HepG2 (cell line): ENCODE data around the gene VWA5B1. TPM values are rescaled to one million over a fixed set of nuclear protein-coding genes. Genes with fewer than 3 reads are reported as not detected.

ENCODE experiments used
- ARNT ChIP-seq: fragments of 450-650 bp; IDR thresholded peaks from 2 replicates; pipeline ENCODE4 v1.6.1; 2017
- ELF3 ChIP-seq: IDR thresholded peaks from 2 replicates; pipeline ENCODE4 v1.6.1; 2016; ENCODE audit warnings: missing genetic modification reagents, missing compliant biosample characterization
- FOXA3 ChIP-seq: IDR thresholded peaks from 2 replicates; pipeline ENCODE4 v1.6.1; 2016; ENCODE audit warnings: missing genetic modification reagents, missing compliant biosample characterization
- GPN1 ChIP-seq: sonication (generic); formaldehyde crosslinking; IDR thresholded peaks from 2 replicates; pipeline ENCODE4 v1.5.1; 2020; ENCODE audit warnings: missing genetic modification reagents, borderline replicate concordance
- HOXA7 ChIP-seq: sonication (generic); formaldehyde crosslinking; IDR thresholded peaks from 2 replicates; pipeline ENCODE4 v1.8.1; 2022; ENCODE audit warnings: mild to moderate bottlenecking, missing genetic modification reagents, moderate library complexity
- MAF1 ChIP-seq: sonication (generic); formaldehyde crosslinking; IDR thresholded peaks from 2 replicates; pipeline ENCODE4 v1.5.0; 2020; ENCODE audit warnings: missing genetic modification reagents, borderline replicate concordance
- MAFG ChIP-seq: sonication (generic); formaldehyde crosslinking; IDR thresholded peaks from 2 replicates; pipeline ENCODE4 v1.5.1; 2020; ENCODE audit warnings: mild to moderate bottlenecking, missing genetic modification reagents
- MXD3 ChIP-seq: IDR thresholded peaks from 2 replicates; pipeline ENCODE4 v1.6.1; 2016; ENCODE audit warnings: mild to moderate bottlenecking, missing biosample characterization, missing genetic modification reagents
- MXD4 ChIP-seq: IDR thresholded peaks from 2 replicates; pipeline ENCODE4 v1.6.1; 2016; ENCODE audit warnings: mild to moderate bottlenecking, missing biosample characterization, missing genetic modification reagents
- PHF21A ChIP-seq: sonication (generic); formaldehyde crosslinking; IDR thresholded peaks from 2 replicates; pipeline ENCODE4 v1.5.0; 2020; ENCODE audit warnings: mild to moderate bottlenecking, missing genetic modification reagents
- POLR2A ChIP-seq, 2 experiments: IDR thresholded peaks; 2 replicates each; pipeline ENCODE4 v1.6.1; 2011; ENCODE audit warnings: low read depth in 2 of 2, low read length in 2 of 2, mild to moderate bottlenecking in 1 of 2, moderate library complexity in 1 of 2; ENCODE audit not compliant: insufficient read depth in 1 of 2
- SOX6 ChIP-seq, 2 experiments: fragments of 450-650 bp in 1 of 2; sonication (generic) in 1 of 2; formaldehyde crosslinking in 1 of 2; IDR thresholded peaks; 2 replicates each; pipeline versions ENCODE4 v1.4.0 to v1.6.1; 2017 to 2020; ENCODE audit warnings: antibody characterized with exemption in 1 of 2, mild to moderate bottlenecking in 1 of 2, missing genetic modification reagents in 1 of 2
- SRY ChIP-seq: sonication (generic); formaldehyde crosslinking; IDR thresholded peaks from 2 replicates; pipeline ENCODE4 v1.8.0; 2022; ENCODE audit warnings: mild to moderate bottlenecking, missing genetic modification reagents
- U2AF1 ChIP-seq: fragments of 200-400 bp; formaldehyde crosslinking; optimal IDR thresholded peaks from 2 replicates; pipeline ENCODE3; 2017; ENCODE audit warnings: mild to moderate bottlenecking, low read depth, low read length
- ZMAT5 ChIP-seq: sonication (generic); formaldehyde crosslinking; IDR thresholded peaks from 2 replicates; pipeline ENCODE4 v1.5.0; 2020; ENCODE audit warnings: mild to moderate bottlenecking, low read depth, missing genetic modification reagents, borderline replicate concordance
- ZNF281 ChIP-seq: sonication (generic); formaldehyde crosslinking; IDR thresholded peaks from 2 replicates; pipeline ENCODE4 v1.4.0; 2020; ENCODE audit warnings: missing genetic modification reagents, borderline replicate concordance
- ZNF33A ChIP-seq: sonication (generic); formaldehyde crosslinking; IDR thresholded peaks from 2 replicates; pipeline ENCODE4 v1.5.1; 2020; ENCODE audit warnings: missing genetic modification reagents, mild to moderate bottlenecking, moderate library complexity, borderline replicate concordance
- ZNF33B ChIP-seq: sonication (generic); formaldehyde crosslinking; IDR thresholded peaks from 2 replicates; pipeline ENCODE4 v1.5.1; 2020; ENCODE audit warnings: mild to moderate bottlenecking, missing genetic modification reagents
- ZNF362 ChIP-seq: sonication (generic); formaldehyde crosslinking; IDR thresholded peaks from 2 replicates; pipeline ENCODE4 v1.4.0; 2020; ENCODE audit warnings: missing genetic modification reagents, mild to moderate bottlenecking, borderline replicate concordance
- ZNF710 ChIP-seq: sonication (generic); formaldehyde crosslinking; IDR thresholded peaks from 2 replicates; pipeline ENCODE4 v1.5.0; 2020; ENCODE audit warnings: mild to moderate bottlenecking, missing genetic modification reagents, borderline replicate concordance
- ZNF747 ChIP-seq: sonication (generic); formaldehyde crosslinking; IDR thresholded peaks from 2 replicates; pipeline ENCODE4 v1.8.1; 2023; ENCODE audit warnings: missing genetic modification reagents, mild to moderate bottlenecking, borderline replicate concordance
- ZSCAN5A ChIP-seq: sonication (generic); formaldehyde crosslinking; IDR thresholded peaks from 2 replicates; pipeline ENCODE4 v1.8.0; 2022; ENCODE audit warnings: mild to moderate bottlenecking, missing genetic modification reagents, borderline replicate concordance
- polyA plus RNA-seq, 8 experiments: library from polyadenylated mRNA; depleted of rRNA in 3 of 8; stranded (reverse) in 7 of 8; unstranded in 1 of 8; fragments of >200 nt; fragmentation: Illumina TruSeq in 4 of 8; extraction: Trizol in 4 of 8; gene quantifications; 2 replicates each; pipeline versions ENCODE4 v1.2.1 to v1.2.3, GENCODE V29; 2011 to 2016; ENCODE audit warnings: low read depth in 4 of 8, missing spikeins in 1 of 8, mixed read lengths in 1 of 8; ENCODE audit not compliant: insufficient read depth in 1 of 8
- total RNA-seq, 5 experiments: library from RNA; depleted of rRNA; stranded (reverse); fragments of >200 nt; fragmentation: Illumina TruSeq; extraction: Trizol; gene quantifications; 2 replicates each; pipeline ENCODE4 v1.2.3, GENCODE V29; 2016; ENCODE audit warnings: low read depth in 1 of 5

VWA5B1 gene
- total and polyA plus RNA-seq, 2 of the 13 experiments (the other 11 are each of a cell fraction or from before 2014, with no cell fraction given): not detected

- TF ChIP-seq ZSCAN5A (CRISPR knock-in tag) (no peak), ZNF362 (no peak), ZMAT5 (CRISPR knock-in tag) (no peak), MAF1 (no peak), POLR2A (IDR thresholded peaks at IDR 0.05; ENCODE audit: insufficient read depth in 1 of 2, low read depth in 2 of 2, low read length in 2 of 2) (no peak), ARNT (no peak), FOXA3 (CRISPR knock-in tag) (peak; percentile 24; the same call in 1 of the 2 replicates), ZNF281 (no peak), ZNF33A (CRISPR knock-in tag) (no peak), ELF3 (CRISPR knock-in tag) (peak; percentile 38; the same call in 1 of the 2 replicates), U2AF1 (no peak), HOXA7 (CRISPR knock-in tag) (no peak), SRY (CRISPR knock-in tag) (no peak), MXD4 (CRISPR knock-in tag) (no peak), ZNF747 (CRISPR knock-in tag) (no peak), MXD3 (no peak), SOX6 (IDR thresholded peaks at IDR 0.05) (no peak), SOX6 (CRISPR knock-in tag; IDR thresholded peaks at IDR 0.05) (no peak), GPN1 (CRISPR knock-in tag) (no peak), PHF21A (0 out of 2 replicates have a peak, but pooled peaks have one; percentile 24), ZNF710 (CRISPR knock-in tag) (no peak), MAFG (no peak), ZNF33B (CRISPR knock-in tag) (no peak)
Observed at GRCh38 chr1:20250340-20250989, 40.2 kb upstream of the VWA5B1 start (continued).
